OCI-LY3 (cell line): ENCODE measurements around the gene PRDM7.
"Not testable (repeated sequence)": the region's sequence is repeated elsewhere in the genome, so short reads cannot be mapped to it uniquely, and the experiment has no call there.

Experiments
- EZH2phosphoT487 ChIP-seq: fragments of 200-600 bp; shearing (Covaris generic); IDR thresholded peaks from 2 replicates; pipeline ENCODE4 v1.6.1; 2018; ENCODE audit warnings: antibody characterized with exemption, mixed run types, low read depth
- TF ChIP-seq, protein P1 (sequence below): fragments of 200-600, 300-600 bp; sonication (generic); IDR thresholded peaks from 2 replicates; pipeline ENCODE4 v1.5.1; 2014; ENCODE audit warnings: antibody characterized with exemption, low read length, low read depth

GRCh38 chr16:90056521-90056920 is 20.6 kb downstream of the PRDM7 start:
- TF ChIP-seq, protein P1, sequence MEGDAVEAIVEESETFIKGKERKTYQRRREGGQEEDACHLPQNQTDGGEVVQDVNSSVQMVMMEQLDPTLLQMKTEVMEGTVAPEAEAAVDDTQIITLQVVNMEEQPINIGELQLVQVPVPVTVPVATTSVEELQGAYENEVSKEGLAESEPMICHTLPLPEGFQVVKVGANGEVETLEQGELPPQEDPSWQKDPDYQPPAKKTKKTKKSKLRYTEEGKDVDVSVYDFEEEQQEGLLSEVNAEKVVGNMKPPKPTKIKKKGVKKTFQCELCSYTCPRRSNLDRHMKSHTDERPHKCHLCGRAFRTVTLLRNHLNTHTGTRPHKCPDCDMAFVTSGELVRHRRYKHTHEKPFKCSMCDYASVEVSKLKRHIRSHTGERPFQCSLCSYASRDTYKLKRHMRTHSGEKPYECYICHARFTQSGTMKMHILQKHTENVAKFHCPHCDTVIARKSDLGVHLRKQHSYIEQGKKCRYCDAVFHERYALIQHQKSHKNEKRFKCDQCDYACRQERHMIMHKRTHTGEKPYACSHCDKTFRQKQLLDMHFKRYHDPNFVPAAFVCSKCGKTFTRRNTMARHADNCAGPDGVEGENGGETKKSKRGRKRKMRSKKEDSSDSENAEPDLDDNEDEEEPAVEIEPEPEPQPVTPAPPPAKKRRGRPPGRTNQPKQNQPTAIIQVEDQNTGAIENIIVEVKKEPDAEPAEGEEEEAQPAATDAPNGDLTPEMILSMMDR, result not testable (repeated sequence)
- TF ChIP-seq EZH2phosphoT487, result not testable (repeated sequence)
